BJ (cell line): ENCODE results near the gene C1orf167. TPM values are rescaled to one million over a fixed set of nuclear protein-coding genes. Genes with fewer than 3 reads are reported as not detected.
"Not testable (repeated sequence)": the region's sequence is repeated elsewhere in the genome, so short reads cannot be mapped to it uniquely, and the experiment has no call there.

Experiments
- CTCF ChIA-PET: fragments of 350-600 bp; formaldehyde crosslinking; extraction: SDS; loops from one replicate; lab custom pipeline; 2021; ENCODE audit warnings: antibody characterized with exemption, inconsistent platforms; lab: Yijun Ruan, JAX
- POLR2A ChIA-PET: fragments of 300-600 bp; sonication (Branson Sonifier 250); formaldehyde crosslinking; extraction: SDS; loops from one replicate; lab custom pipeline; 2021; ENCODE audit warnings: antibody characterized with exemption; lab: Charles Lee
- DNase-seq: peaks from one replicate; pipeline ENCODE4 v3.0.0-alpha.2; 2011; ENCODE audit warnings: low read depth
- H3K27me3 ChIP-seq: 2 replicates; pipeline ENCODE4 v1.6.0; 2011; ENCODE audit warnings: low read length; ENCODE audit not compliant: control insufficient read depth, insufficient read depth
- H3K36me3 ChIP-seq: 2 replicates; pipeline ENCODE4 v1.5.1; 2011; ENCODE audit warnings: low read length; ENCODE audit not compliant: control insufficient read depth, insufficient read depth
- H3K4me3 ChIP-seq: 2 replicates; pipeline ENCODE4 v1.5.1; 2011; ENCODE audit warnings: low read depth, mild to moderate bottlenecking, control low read depth, low read length
- CTCF ChIP-seq: IDR thresholded peaks from 2 replicates; pipeline ENCODE4 v1.5.1; 2011; ENCODE audit warnings: low read depth, mild to moderate bottlenecking, control low read depth, inconsistent platforms, low read length, moderate library complexity; ENCODE audit not compliant: insufficient read depth
- polyA plus RNA-seq: library from polyadenylated mRNA; depleted of rRNA; stranded (reverse); fragments of >200 nt; gene quantifications from 2 replicates; pipeline ENCODE4 v1.2.3, GENCODE V29; 2011

The C1orf167 gene
- polyA plus RNA-seq, 1 experiment = 0.54 TPM

- Histone ChIP-seq H3K27me3 (no peaks in the 10 kb centered on the region), H3K36me3 (peaks cover 17% of the 10 kb centered on the region), H3K4me3 (no peak overlapping the region)
- no peak for DNase-seq
- no peak for TF ChIP-seq CTCF
- CTCF ChIA-PET = no interaction called here
- POLR2A ChIA-PET = no interaction called here
Measured at GRCh38 chr1:11800756-11801433, 38.9 kb downstream of the C1orf167 start.

GRCh38 chr1:11802616-11802972, 40.6 kb downstream of the C1orf167 start:
- no peak for DNase-seq
- TF ChIP-seq CTCF = peak; percentile 11; the same call in 1 of the 2 replicates
- ChIA-PET CTCF (interaction anchor here (1.1 to 1.2 kb wide), 2 partner anchors 15 to 83 kb away, joined by 3 read pairs; no protein-coding TSS in a partner anchor), POLR2A (interaction anchor here (2.0 kb wide), 1 partner anchor 12 kb away, joined by 14 read pairs; no protein-coding TSS in a partner anchor)
- Histone ChIP-seq H3K27me3 (no peaks in the 10 kb centered on the region), H3K36me3 (peaks cover 13% of the 10 kb centered on the region), H3K4me3 (peak overlapping the region; percentile 49)

- DNase-seq = peak; percentile 91
- CTCF ChIA-PET = interaction anchor here (0.7 to 1.2 kb wide), 5 partner anchors 14 to 84 kb away, joined by 3 to 4 read pairs (median 3); no protein-coding TSS in a partner anchor
- Histone ChIP-seq H3K36me3 (peaks cover 13% of the 10 kb centered on the region), H3K4me3 (peak overlapping the region; percentile 49), H3K27me3 (no peaks in the 10 kb centered on the region)
- TF ChIP-seq CTCF = no peak
- POLR2A ChIA-PET = interaction anchor here (0.8 to 2.0 kb wide), 4 partner anchors 10 to 105 kb away, joined by 4 to 14 read pairs (median 4); no protein-coding TSS in a partner anchor
Measured at GRCh38 chr1:11802973-11803885, 41.2 kb downstream of the C1orf167 start.

GRCh38 chr1:11803924-11804665, 42.1 kb downstream of the C1orf167 start:
- peak overlapping the region; percentile 9 for H3K4me3 ChIP-seq
- POLR2A ChIA-PET = interaction anchor here (0.8 to 2.0 kb wide), 4 partner anchors 11 to 104 kb away, joined by 4 to 14 read pairs (median 4); no protein-coding TSS in a partner anchor
- not testable (repeated sequence) for DNase-seq, H3K27me3 ChIP-seq
- peaks cover 14% of the 10 kb centered on the region for H3K36me3 ChIP-seq
- CTCF ChIA-PET = interaction anchor here (0.6 to 1.5 kb wide), 6 partner anchors 15 to 623 kb away, joined by 3 to 7 read pairs (median 3); no protein-coding TSS in a partner anchor
